GM18517 (cell line): Measurements from ENCODE around the gene PCSK2.

Source experiments
- ATAC-seq: cut with Tn5 transposase; IDR thresholded peaks from one replicate; pipeline ENCODE4 v1.9.1; 2021; ENCODE audit warnings: mild to moderate bottlenecking, moderate library complexity; ENCODE audit not compliant: unreplicated experiment

Gene PCSK2

DNA sequence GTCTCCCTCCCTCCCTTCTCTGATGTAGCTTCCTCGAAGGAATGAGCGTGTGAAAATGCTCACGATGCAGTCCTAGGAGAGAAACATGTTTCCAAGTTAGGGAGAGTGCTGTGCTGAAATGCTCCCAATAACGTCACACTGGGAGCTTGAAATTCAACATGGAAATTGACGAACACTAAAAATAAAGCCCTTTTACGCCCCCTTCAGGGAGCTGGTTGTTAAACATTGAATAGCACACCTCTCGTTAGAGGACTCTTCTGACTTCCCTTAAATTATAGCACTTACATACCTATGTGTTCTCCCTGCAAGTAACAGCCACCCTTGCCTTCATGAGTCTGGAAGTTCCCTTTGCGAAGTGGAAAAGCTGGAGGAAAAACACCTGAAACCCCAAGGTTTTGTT, 215.7 kb downstream of the PCSK2 start:
- ATAC-seq = no peak

DNA sequence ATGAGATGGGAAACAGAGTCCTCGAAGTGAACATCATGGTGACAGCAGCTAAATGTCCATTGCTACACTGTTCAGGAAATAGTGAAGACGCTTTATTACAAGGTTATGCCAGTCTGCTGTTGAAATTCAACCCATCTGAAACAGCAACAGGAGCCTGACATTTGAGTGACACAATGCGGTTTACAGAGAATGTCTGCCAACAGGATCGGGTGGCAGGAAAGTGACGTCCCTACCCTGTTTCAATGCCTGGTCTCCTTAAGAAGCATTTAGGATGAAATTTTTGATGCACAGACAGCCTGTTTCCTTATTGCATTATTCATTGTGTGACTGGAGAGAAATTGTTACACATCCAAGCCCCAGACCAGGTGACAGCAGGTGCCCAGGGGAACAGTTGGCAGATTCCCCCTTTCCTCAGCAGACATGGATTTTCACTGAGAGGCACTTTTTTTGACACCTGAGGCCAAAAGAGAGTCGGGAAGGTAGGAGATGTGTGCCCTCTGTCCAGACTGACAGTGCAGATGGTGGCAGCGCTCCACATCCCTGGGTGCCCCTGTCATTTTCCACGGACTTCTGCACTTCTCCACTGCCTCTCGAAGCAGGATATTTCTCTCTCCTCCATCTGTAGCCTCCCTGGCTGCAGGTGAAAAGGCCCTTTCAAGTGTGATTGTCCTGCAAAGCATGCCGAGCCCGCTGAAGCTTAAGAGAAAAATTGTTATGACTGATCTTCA, 216.5 kb downstream of the PCSK2 start:
- ATAC-seq = no peak

DNA sequence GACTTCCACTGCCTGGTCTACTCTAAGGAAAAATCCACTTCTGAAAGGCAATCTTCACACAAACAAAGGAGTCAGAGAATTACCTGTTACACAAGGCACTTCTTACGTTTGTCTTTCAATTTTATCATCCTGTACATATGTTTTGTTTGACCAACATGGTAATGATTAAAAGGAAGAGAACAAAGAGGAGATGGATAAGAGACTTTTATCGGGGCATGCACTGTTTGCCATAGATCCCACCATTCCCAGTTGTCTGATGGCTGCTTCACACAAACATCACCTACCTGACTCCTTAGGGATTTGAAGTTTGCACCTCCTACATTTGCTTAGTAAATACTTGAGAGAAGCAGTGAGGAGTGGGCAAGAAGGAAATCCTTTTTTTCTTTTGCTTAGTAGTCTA, 217.3 kb downstream of the PCSK2 start:
- no peak for ATAC-seq

DNA sequence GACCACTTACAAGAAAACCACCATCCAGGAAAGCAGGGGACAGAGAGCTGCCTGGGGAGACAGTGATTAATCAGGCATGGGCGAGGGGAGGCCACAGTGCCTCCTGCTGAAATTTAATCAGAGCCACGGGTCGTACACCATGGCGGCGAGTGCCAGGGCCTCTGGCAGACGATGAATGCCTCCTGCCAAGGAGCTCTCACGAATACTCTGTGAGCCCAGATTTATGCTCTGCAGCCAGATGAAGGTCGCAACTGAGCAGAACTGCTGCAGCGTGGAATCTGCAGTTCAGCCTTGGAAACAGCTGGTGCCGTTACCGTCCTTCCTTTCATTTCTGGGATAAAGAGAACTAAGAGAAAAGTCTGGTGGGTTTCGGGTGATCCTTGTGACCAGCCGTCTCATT, 218.7 kb downstream of the PCSK2 start:
- ATAC-seq = no peak

DNA sequence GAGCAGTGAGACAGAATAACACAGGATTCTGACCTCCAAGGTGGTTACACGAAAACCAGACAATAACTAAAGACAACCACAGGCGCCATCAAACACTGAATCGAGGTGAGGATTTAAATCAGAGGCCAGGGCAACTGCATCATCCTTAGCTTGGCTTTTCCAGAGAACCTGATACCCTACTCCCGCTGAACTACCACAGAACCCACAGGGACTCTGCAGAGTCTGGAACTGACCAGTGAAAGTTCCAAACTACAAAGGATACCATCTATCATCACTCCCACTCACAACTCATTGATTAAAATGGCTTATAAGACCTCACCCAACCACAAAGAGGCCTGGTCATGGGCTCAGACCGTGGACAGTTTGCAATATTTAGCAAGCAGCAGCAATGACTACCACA, 219.3 kb downstream of the PCSK2 start:
- no peak for ATAC-seq

DNA sequence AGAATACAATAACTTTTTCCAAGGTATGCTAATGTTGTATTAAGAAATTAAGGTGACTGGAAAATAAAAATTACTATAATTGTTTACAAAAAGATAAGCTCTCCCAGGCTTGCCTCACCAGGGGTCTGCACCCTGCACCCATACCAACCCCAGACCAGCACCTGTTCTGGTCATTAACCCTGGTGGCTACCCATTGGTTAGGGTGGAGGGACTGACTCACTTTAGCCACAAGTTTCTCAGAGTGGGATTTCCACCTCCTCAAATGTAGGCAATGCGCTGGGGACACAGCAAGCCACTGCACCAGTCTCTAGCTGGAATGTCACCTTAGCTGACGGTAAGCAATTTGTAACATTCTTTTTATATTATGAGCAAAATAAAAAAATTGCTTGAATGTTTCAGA, 221.2 kb downstream of the PCSK2 start:
- ATAC-seq = no peak

DNA sequence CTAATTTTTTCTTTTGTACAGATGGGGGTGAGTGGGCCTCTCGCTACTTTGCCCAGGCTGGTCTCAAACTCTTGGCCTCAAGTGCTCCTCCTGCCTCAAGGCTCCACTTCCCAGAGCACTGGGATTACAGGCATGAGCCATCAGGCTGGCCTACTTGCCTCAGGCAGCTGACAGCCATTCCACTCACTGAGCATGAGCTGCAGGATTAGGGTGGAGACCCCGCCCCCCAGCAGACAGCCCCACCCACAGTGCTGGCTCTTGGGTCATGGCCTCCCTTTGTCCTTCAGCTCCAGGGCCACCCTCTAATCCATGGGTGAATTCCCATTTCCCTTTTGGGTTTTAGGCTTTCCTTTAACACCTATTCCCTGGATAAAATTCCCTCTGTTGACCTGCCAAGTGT, 222.2 kb downstream of the PCSK2 start:
- no peak for ATAC-seq

DNA sequence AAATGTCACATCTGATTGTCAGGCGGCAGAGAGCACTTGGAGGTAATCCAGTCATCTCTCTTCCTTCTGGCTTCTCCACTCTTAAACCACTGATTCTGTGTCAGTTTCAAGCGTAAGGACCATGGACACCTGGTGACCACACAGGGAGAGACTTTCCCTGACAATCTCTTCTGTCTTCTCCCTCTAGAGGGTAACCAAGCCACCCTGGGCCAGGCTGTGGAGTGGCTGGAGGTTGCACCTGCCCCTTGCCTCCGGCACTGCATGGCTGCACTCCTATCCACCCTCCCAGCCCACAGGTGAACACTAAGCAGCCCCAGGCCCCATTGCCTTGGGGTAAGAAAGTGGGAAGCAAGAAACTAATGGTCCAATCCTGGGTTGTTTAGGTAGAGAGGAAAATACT, 225.6 kb downstream of the PCSK2 start:
- ATAC-seq = no peak

DNA sequence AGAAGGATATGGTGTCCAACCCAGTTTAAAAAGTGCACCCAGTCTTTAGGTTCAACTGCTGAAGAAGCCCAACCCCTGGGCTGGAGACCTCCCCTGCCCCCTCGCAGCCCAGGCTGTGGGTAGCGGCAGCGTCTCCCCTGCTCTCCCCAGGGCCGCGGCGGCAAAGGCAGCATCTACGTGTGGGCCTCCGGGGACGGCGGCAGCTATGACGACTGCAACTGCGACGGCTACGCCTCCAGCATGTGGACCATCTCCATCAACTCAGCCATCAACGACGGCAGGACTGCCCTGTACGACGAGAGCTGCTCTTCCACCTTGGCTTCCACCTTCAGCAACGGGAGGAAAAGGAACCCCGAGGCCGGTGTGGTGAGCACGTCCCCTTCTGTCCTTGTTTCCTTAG, 226.8 kb downstream of the PCSK2 start:
- no peak for ATAC-seq

DNA sequence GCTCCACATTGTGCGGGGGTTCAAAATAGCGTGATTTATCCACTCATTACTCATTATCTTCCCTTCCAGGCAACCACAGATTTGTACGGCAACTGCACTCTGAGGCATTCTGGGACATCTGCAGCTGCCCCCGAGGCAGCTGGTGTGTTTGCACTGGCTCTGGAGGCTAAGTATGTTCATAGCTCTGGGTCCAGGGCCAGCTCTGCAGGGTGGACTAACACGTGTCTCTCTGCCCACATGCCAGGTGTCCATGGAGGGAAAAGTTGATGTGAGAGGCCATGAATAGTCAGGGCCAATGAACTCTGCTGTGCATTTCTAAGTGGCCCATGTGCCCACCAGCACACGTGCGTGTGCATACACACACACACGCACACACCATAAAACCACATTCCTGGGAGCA, 229.4 kb downstream of the PCSK2 start:
- ATAC-seq = no peak

DNA sequence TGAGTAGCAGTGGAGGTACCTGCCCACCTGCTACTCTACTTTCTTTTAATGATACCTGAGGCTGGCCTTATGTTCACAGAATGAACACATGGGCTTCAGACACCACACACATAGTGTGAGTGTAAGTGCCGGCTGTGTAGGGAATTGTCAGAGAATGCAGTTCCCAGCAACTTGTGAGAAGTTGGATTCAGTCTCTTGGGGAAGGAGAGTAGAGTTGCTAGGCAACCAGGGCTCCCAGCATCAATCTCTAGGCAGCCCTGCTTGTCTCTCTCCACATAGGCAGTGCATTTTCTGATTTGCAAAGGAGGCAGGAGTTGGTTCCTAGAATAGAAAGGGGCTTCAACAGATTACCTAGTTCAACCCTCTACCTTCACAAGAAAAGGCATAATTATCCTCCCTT, 230.2 kb downstream of the PCSK2 start:
- ATAC-seq = no peak

DNA sequence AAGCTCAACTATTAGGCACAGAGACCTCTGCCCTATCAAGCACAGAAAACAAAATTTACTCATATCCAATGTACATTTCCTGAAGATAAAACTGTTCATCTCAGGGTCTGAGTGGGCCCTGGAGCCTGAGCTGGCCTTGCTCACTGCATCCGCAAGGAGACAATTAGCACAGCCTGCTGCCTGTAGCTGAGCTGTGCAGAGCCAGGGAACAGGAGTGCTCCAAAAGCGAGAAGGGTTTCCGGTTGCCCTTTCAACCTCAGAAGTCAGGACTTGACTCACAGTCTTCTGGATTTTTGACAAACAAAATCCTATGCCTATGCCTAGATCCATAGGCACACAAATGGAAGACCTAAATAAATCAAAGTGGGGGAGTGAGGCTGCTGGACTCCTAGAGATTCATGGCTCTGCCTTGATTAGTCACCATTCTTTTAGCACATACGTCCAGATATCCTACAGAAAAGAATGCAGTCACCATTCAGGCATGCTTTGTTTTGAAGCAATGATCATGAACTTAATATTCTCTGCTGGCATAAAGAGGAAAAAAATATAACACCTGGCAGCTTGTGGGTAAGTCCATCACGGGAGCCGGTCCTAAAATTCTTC, 230.8 kb downstream of the PCSK2 start:
- no peak for ATAC-seq

DNA sequence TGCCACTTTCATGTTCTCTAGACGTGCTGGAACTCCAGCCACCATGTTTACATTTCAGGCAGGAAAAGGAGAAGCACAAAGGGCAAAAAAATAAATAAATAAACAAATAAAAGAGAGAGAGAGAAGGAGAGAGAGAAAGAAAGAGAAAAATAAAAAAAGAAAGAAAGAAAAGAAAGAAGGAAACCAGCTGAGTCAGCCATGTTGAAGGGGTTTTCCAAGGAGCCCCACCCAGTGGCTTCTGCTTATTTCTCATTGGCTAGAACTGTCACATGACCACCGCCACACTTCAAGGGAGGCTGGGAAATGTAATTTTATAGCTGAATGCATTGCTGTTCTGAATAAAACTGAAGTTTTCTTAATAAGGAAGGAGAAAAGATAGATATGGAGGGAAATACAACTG, 233.3 kb downstream of the PCSK2 start:
- no peak for ATAC-seq

DNA sequence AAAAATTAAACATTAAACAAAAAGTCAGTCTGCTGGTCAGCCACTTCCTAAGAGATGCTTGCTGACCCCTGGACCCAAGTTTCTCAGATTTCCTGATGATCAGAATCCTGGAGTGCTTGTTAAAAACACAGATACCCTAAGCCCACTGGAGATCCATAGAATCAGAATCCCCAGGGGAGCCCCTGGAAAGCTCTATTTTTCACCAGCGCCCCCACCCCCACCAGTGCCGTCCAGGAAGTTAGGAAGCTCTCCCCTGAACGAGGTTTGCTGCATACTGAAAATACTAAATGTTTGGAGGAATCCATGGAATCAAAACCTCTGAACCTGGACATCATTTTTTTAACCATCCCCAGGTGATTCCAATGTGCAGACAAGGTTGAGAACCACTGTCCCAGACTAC, 235.1 kb downstream of the PCSK2 start:
- no peak for ATAC-seq

DNA sequence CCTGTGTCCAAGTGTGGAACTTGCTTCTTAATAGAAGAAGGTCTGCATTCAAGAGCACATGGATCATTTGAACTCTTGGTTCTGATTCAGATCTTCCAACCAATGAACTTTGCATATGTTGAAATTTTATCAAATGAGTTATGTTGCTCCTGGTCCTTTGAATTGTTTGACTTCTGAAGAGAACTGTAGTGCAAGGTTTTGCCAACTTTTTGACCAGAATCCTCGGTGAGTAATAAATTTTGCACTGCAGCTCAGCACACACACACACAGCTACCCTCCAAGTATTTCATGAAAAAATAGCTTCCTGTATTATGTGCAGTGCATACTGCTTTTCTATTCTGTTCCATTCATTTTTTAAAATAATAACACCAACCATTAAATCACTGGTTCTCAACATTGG, 236.9 kb downstream of the PCSK2 start:
- ATAC-seq = no peak

DNA sequence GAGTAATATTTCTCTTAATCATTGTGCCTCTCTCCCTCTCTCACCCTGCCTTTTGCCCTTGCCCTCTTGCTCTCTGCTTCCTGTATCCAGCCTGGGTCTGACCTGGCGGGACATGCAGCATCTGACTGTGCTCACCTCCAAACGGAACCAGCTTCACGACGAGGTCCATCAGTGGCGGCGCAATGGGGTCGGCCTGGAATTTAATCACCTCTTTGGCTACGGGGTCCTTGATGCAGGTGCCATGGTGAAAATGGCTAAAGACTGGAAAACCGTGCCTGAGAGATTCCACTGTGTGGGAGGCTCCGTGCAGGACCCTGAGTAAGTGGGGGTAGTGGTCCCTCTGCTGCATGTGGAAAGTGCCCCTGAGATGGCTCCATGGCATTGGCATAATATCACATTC, 238.4 kb downstream of the PCSK2 start:
- ATAC-seq = no peak

DNA sequence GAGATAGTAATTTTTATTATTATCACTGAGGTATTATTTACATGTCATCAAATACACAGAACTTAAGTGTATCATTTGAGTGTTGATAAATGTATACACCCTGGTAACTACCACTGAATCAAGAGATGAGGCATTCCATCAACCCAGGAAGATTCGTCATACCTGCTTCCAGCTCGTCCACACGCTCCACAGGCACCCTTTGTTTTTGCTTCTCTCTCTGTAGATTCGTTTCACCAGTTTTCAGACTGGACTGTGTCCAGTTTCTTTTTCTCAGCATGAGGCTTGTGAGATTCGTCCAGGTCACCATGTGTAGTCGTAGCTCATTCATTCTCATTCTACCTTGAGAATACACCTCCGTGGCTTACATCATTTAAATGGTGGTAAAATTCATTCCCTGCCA, 239.8 kb downstream of the PCSK2 start:
- no peak for ATAC-seq

DNA sequence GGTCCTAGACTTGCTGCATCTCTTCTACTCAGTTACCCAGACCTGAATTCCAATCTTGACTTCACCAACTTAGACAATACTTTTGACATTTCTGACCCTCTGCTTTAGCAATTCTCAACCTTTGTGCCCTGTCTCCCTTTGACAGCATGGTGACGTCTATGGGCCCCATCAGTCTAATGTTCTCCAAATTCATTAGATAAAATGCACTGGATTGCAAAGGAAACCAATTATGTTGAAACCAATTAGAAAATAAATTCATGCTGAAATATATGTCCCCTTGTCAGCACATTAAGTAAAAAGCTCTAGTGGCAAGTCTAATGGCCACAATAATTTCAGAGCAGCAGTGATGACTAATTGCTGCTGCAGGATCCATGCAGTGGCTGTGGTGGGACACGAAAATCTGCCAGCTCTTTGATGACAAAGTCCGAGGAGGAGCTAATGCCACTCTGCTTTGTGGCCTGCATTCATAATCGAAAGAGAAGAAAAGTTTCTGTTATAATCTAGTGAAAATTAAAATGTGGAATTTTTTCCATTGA, 240.3 kb downstream of the PCSK2 start:
- no peak for ATAC-seq

DNA sequence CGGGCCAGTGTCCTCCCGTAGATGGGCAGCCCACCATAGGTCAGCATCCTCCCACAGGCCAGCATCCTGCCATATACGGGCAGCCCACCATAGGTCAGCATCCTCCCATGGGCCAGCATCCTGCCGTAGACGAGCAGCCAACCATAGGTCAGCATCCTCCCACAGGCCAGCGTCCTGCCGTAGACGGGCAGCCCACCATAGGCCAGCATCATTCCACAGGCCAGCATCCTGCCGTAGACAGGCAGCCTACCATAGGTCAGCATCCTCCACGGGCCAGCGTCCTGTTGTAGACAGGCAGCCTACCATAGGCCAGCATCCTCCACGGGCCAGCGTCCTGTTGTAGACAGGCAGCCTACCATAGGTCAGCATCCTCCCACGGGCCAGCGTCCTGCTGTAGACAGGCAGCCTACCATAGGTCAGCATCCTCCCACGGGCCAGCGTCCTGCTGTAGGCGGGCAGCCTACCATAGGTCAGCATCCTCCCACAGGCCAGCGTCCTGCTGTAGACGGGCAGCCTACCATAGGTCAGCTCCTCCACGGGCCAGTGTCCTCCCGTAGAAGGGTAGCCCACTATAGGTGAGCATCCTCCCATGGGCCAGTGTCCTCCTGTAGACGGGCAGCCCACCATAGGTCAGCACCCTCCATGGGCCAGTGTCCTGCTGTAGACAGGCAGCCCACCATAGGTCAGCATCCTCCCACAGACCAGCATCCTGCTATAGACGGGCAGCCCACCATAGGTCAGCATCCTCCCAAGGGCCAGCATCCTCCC, 241.4 kb downstream of the PCSK2 start:
- ATAC-seq = no peak

DNA sequence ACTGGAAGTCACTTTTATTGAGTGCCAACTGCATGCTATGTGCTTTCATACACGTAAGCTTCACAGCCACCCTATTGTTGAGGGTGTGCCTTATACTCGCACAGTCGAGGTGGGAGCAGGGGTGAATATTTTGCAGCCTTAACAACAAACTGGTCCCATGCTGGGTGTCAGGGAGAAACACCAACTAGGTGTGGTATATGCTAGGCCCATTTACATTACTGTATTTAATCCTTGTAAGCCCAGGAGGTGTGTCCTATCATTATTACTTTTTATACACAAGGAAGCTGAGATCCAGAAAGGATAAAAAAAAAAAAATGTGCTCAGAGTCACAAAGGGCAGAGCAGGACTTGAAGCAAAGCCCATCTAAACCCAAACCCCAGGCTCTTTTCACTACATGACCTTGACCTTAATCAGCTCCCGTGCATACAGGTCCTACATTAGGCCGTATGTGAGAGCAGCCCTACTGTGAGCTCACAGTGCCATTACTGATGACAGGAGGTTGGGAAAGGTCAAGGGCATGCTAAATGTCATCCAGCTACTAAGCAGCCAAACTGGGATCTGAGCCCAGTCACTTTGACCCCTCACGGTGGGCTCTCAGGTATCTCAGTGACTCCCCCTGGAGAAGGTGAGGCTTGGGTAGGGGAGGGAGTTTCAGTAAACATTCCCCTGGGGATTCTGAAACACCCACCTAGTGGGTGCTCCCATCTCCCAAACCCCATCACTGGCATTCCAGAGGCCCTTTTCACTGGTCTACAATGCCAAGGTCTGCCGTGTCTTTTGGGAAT, 242.6 kb downstream of the PCSK2 start:
- ATAC-seq = no peak

DNA sequence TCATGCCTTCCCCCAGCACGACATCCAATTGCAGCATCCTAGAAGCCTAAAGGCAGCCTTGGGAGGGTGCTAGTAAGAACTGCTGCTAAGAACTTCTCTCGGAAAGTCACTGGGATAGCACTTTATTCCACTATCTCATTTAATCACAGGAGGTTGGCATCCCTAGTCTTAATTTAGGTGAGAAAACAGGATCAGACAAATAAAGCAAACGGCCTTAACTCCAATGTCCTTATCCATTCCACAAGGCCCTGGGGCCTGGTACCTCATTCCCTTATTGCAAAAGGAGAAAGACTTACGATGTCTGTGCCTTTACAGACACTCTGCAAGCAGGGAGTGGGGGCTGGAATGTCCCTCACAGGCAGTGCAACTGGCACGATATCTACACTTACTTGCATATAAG, 243.7 kb downstream of the PCSK2 start:
- no peak for ATAC-seq
